Caco-2 (cell line): Measurements from ENCODE around the gene PTPA. TPM values are rescaled to one million over a fixed set of nuclear protein-coding genes. Genes with fewer than 3 reads are reported as not detected.

Experiments
- BruUV-seq: library from RNA; stranded (reverse); fragments of 400-500 nt; replicated peaks from 2 replicates; lab custom pipeline; 2021; lab: Mats Ljungman, UMichigan
- CTCF ChIA-PET: fragments of 300-600 bp; sonication (Branson Sonifier 250); formaldehyde crosslinking; loops from one replicate; lab custom pipeline; 2022; ENCODE audit warnings: antibody characterized with exemption; lab: Charles Lee
- POLR2A ChIA-PET: fragments of 300-600 bp; sonication (Branson Sonifier 250); formaldehyde crosslinking; loops from one replicate; lab custom pipeline; 2022; ENCODE audit warnings: antibody characterized with exemption; lab: Charles Lee
- DNase-seq, 2 experiments: peaks; one replicate each; pipeline versions ENCODE4 v3.0.0 to v3.0.0-alpha.2; 2020 to 2022
- H3K27me3 ChIP-seq: replicated peaks from 2 replicates; pipeline ENCODE4 v1.6.0; 2011; ENCODE audit warnings: low read length; ENCODE audit not compliant: control insufficient read depth, insufficient read depth
- H3K36me3 ChIP-seq: 2 replicates; pipeline ENCODE4 v1.5.1; 2011; ENCODE audit warnings: low read length; ENCODE audit not compliant: control insufficient read depth, insufficient read depth
- H3K4me1 ChIP-seq: fragments of 250-450 bp; sonication (Bioruptor Pico); 2 replicates; pipeline ENCODE4 v1.5.1; 2020; ENCODE audit warnings: mild to moderate bottlenecking
- H3K4me3 ChIP-seq: 2 replicates; pipeline ENCODE4 v1.5.1; 2011; ENCODE audit warnings: low read depth, mild to moderate bottlenecking, control low read depth, low read length
- H3K9me3 ChIP-seq: fragments of 250-450 bp; sonication (Bioruptor Pico); 2 replicates; pipeline ENCODE4 v1.5.1; 2020; ENCODE audit warnings: mild to moderate bottlenecking, moderate library complexity
- H3K27ac Mint-ChIP-seq: one replicate; pipeline ENCODE4 v1.8.0; 2022; ENCODE audit warnings: mixed read lengths; ENCODE audit not compliant: unreplicated experiment
- H3K27me3 Mint-ChIP-seq: one replicate; pipeline ENCODE4 v1.8.0; 2022; ENCODE audit warnings: mixed read lengths; ENCODE audit not compliant: insufficient read depth, unreplicated experiment
- H3K36me3 Mint-ChIP-seq: one replicate; pipeline ENCODE4 v1.8.0; 2022; ENCODE audit warnings: mild to moderate bottlenecking, mixed read lengths; ENCODE audit not compliant: insufficient read depth, unreplicated experiment
- H3K4me1 Mint-ChIP-seq: one replicate; pipeline ENCODE4 v1.8.0; 2022; ENCODE audit warnings: low read depth, mixed read lengths; ENCODE audit not compliant: unreplicated experiment
- H3K4me3 Mint-ChIP-seq: one replicate; pipeline ENCODE4 v1.8.0; 2022; ENCODE audit warnings: mild to moderate bottlenecking, moderate library complexity, mixed read lengths; ENCODE audit not compliant: unreplicated experiment
- H3K9me3 Mint-ChIP-seq: one replicate; pipeline ENCODE4 v1.8.0; 2022; ENCODE audit warnings: mixed read lengths; ENCODE audit not compliant: unreplicated experiment
- CTCF ChIP-seq, 2 experiments: fragments of 200-600 bp in 1 of 2; IDR thresholded peaks; 1 replicate in 1 of 2; 2 replicates in 1 of 2; pipeline versions ENCODE4 v1.5.1 to v1.8.0; 2011 to 2022; ENCODE audit warnings: antibody characterized with exemption in 1 of 2, control low read depth in 1 of 2, inconsistent platforms in 1 of 2, low read depth in 1 of 2, low read length in 1 of 2, mild to moderate bottlenecking in 1 of 2, moderate library complexity in 1 of 2; ENCODE audit not compliant: insufficient read depth in 1 of 2, severe bottlenecking in 1 of 2, unreplicated experiment in 1 of 2
- intact Hi-C: fragments of 100-400 bp; cut with micrococcal nuclease; formaldehyde crosslinking; loops from one replicate; pipeline ENCODE4 v1.10.0; 2022; ENCODE audit not compliant: unreplicated experiment
- total RNA-seq: library from RNA; stranded (reverse); gene quantifications from 2 replicates; pipeline ENCODE4 v1.2.3, GENCODE V29; 2022

PTPA gene
- total RNA-seq, 1 experiment from 2014 or later: 100 TPM

- peaks cover 18% of the 10 kb centered on the region for H3K4me1 ChIP-seq
- intact Hi-C loops: loop anchor here (1.0 to 10.0 kb wide), 4 partner anchors 36 to 440 kb away; no protein-coding TSS in a partner anchor
- Mint-ChIP-seq H3K36me3 (peaks cover 7% of the 10 kb centered on the region), H3K4me3 (peak overlapping the region; percentile 86), H3K27ac (peak overlapping the region; percentile 75), H3K27me3 (no peaks in the 10 kb centered on the region), H3K9me3 (no peaks in the 10 kb centered on the region), H3K4me1 (peaks cover 6% of the 10 kb centered on the region)
- H3K27me3 ChIP-seq: no peaks in the 10 kb centered on the region
- peak overlapping the region; percentile 81 for H3K4me3 ChIP-seq
- H3K9me3 ChIP-seq: no peaks in the 10 kb centered on the region
- ChIA-PET CTCF (interaction anchor here (0.6 to 2.0 kb wide), 12 partner anchors 8 to 451 kb away, joined by 3 to 23 read pairs (median 4); partner anchors contain the start of gene NTMT1), POLR2A (interaction anchor here (1.6 kb wide), 1 partner anchor 321 kb away, joined by 8 read pairs; no protein-coding TSS in a partner anchor)
- peak; percentile 9 to 12 for TF ChIP-seq CTCF (IDR thresholded peaks at IDR 0.05; ENCODE audit: insufficient read depth in 1 of 2, low read depth in 1 of 2, low read length in 1 of 2, severe bottlenecking in 1 of 2, unreplicated experiment in 1 of 2)
- peak; percentile 62 to 76 for DNase-seq
- BruUV-seq: no TSS peak
- no peaks in the 10 kb centered on the region for H3K36me3 ChIP-seq
Observed at GRCh38 chr9:129174724-129175514, 63.7 kb downstream of the PTPA start.

GRCh38 chr9:129175515-129175824 is 64.3 kb downstream of the PTPA start:
- CTCF ChIA-PET: interaction anchor here (0.6 to 2.0 kb wide), 6 partner anchors 9 to 433 kb away, joined by 3 to 23 read pairs (median 3); no protein-coding TSS in a partner anchor
- peaks cover 7% of the 10 kb centered on the region for H3K36me3 Mint-ChIP-seq
- POLR2A ChIA-PET: interaction anchor here (0.7 kb wide), 1 partner anchor 321 kb away, joined by 3 read pairs; no protein-coding TSS in a partner anchor
- intact Hi-C loops: loop anchor here (1.0 to 10.0 kb wide), 4 partner anchors 36 to 439 kb away; no protein-coding TSS in a partner anchor
- H3K4me1 Mint-ChIP-seq: peaks cover 11% of the 10 kb centered on the region
- H3K27me3 Mint-ChIP-seq: no peaks in the 10 kb centered on the region
- H3K4me1 ChIP-seq: peaks cover 24% of the 10 kb centered on the region
- no peak for TF ChIP-seq CTCF (IDR thresholded peaks at IDR 0.05; ENCODE audit: insufficient read depth in 1 of 2, low read depth in 1 of 2, low read length in 1 of 2, severe bottlenecking in 1 of 2, unreplicated experiment in 1 of 2)
- no peaks in the 10 kb centered on the region for H3K9me3 Mint-ChIP-seq
- H3K4me3 Mint-ChIP-seq: peak overlapping the region; percentile 86
- no peaks in the 10 kb centered on the region for H3K9me3 ChIP-seq
- H3K27ac Mint-ChIP-seq: no peak overlapping the region
- no TSS peak for BruUV-seq
- no peak for DNase-seq
- no peaks in the 10 kb centered on the region for H3K27me3 ChIP-seq
- H3K4me3 ChIP-seq: peak overlapping the region; percentile 81
- H3K36me3 ChIP-seq: no peaks in the 10 kb centered on the region

GRCh38 chr9:129175825-129176633 is 64.8 kb downstream of the PTPA start:
- peak; percentile 80 to 86 for DNase-seq
- Mint-ChIP-seq H3K27me3 (no peaks in the 10 kb centered on the region), H3K9me3 (no peaks in the 10 kb centered on the region), H3K27ac (no peak overlapping the region), H3K36me3 (peaks cover 7% of the 10 kb centered on the region), H3K4me1 (peaks cover 14% of the 10 kb centered on the region), H3K4me3 (peak overlapping the region; percentile 86)
- no peaks in the 10 kb centered on the region for H3K9me3 ChIP-seq
- no TSS peak for BruUV-seq
- TF ChIP-seq CTCF (IDR thresholded peaks at IDR 0.05; ENCODE audit: insufficient read depth in 1 of 2, low read depth in 1 of 2, low read length in 1 of 2, severe bottlenecking in 1 of 2, unreplicated experiment in 1 of 2): no peak
- CTCF ChIA-PET: no interaction called here
- H3K4me3 ChIP-seq: peak overlapping the region; percentile 81
- POLR2A ChIA-PET: interaction anchor here (0.7 kb wide), 1 partner anchor 321 kb away, joined by 3 read pairs; no protein-coding TSS in a partner anchor
- intact Hi-C loops: loop anchor here (1.0 to 10.0 kb wide), 4 partner anchors 37 to 439 kb away; no protein-coding TSS in a partner anchor
- peaks cover 29% of the 10 kb centered on the region for H3K4me1 ChIP-seq
- H3K27me3 ChIP-seq: no peaks in the 10 kb centered on the region
- no peaks in the 10 kb centered on the region for H3K36me3 ChIP-seq
